ENCODE results near the gene LMNA.

Gene LMNA

GRCh38 chr1:156143765-156144489 is 29.4 kb downstream of the LMNA start:
- no peak for DNase-seq (ENCODE audit: low spot score)

GRCh38 chr1:156144742-156145141 is 30.2 kb downstream of the LMNA start:
- DNase-seq (ENCODE audit: low spot score), result no peak

GRCh38 chr1:156145650-156146019 is 31.1 kb downstream of the LMNA start:
- DNase-seq (ENCODE audit: low spot score), result no peak

GRCh38 chr1:156146020-156146768 is 31.7 kb downstream of the LMNA start:
- peak; percentile 85 for DNase-seq (ENCODE audit: low spot score)

- DNase-seq (ENCODE audit: low spot score), result no peak
Measured at GRCh38 chr1:156146769-156147405, 32.4 kb downstream of the LMNA start.

- DNase-seq (ENCODE audit: low spot score), result no peak
Measured at GRCh38 chr1:156148216-156148615, 33.7 kb downstream of the LMNA start.

- no peak for DNase-seq (ENCODE audit: low spot score)
Measured at GRCh38 chr1:156149374-156150332, 35.1 kb downstream of the LMNA start.

- no peak for DNase-seq (ENCODE audit: low spot score)
Measured at GRCh38 chr1:156150333-156151011, 36.0 kb downstream of the LMNA start.

GRCh38 chr1:156151093-156151688 is 36.7 kb downstream of the LMNA start:
- DNase-seq (ENCODE audit: low spot score), result no peak

- DNase-seq (ENCODE audit: low spot score), result no peak
Measured at GRCh38 chr1:156152628-156153027, 38.1 kb downstream of the LMNA start.

- no peak for DNase-seq (ENCODE audit: low spot score)
Measured at GRCh38 chr1:156153362-156153761, 38.9 kb downstream of the LMNA start, which contains the start of gene SEMA4A. SEMA4A (plus strand) TSS chr1:156153585; CDS start chr1:156154579, 994 bp downstream.

GRCh38 chr1:156154317-156154749 is 39.8 kb downstream of the LMNA start:
- DNase-seq (ENCODE audit: low spot score), result no peak

GRCh38 chr1:156155756-156156510 is 41.4 kb downstream of the LMNA start:
- DNase-seq (ENCODE audit: low spot score), result no peak

- no peak for DNase-seq (ENCODE audit: low spot score)
Measured at GRCh38 chr1:156157506-156157905, 43.0 kb downstream of the LMNA start.

GRCh38 chr1:156157966-156158365 is 43.5 kb downstream of the LMNA start:
- no peak for DNase-seq (ENCODE audit: low spot score)

- no peak for DNase-seq (ENCODE audit: low spot score)
Measured at GRCh38 chr1:156160000-156160742, 45.7 kb downstream of the LMNA start.

GRCh38 chr1:156160743-156161171 is 46.2 kb downstream of the LMNA start:
- peak; percentile 87 for DNase-seq (ENCODE audit: low spot score)

GRCh38 chr1:156162430-156163037 is 48.0 kb downstream of the LMNA start:
- no peak for DNase-seq (ENCODE audit: low spot score)

GRCh38 chr1:156163712-156164111 is 49.2 kb downstream of the LMNA start:
- no peak for DNase-seq (ENCODE audit: low spot score)

Data from AG08396 (cell line).